UCSD-AML1 (cell line): ENCODE measurements around the gene FAM131C.
A peak's percentile ranks its signal among the peaks of the same experiment; 100 is the strongest.
"Not testable (repeated sequence)": the region's sequence is repeated elsewhere in the genome, so short reads cannot be mapped to it uniquely, and the experiment has no call there.

Experiments used
- DNase-seq: peaks from one replicate; lab custom pipeline; 2025; ENCODE audit not compliant: unreplicated experiment; lab: John Stamatoyannopoulos, UW

Gene FAM131C

GRCh38 chr1:16041200-16041599 is 32.3 kb downstream of the FAM131C start:
- no peak for DNase-seq

GRCh38 chr1:16039871-16040270 is 33.6 kb downstream of the FAM131C start:
- not testable (repeated sequence) for DNase-seq

- no peak for DNase-seq
Measured at GRCh38 chr1:16038620-16038912, 34.9 kb downstream of the FAM131C start.

- DNase-seq, result not testable (repeated sequence)
Measured at GRCh38 chr1:16036461-16036860, 37.0 kb downstream of the FAM131C start.

- not testable (repeated sequence) for DNase-seq
Measured at GRCh38 chr1:16033103-16033632, 40.3 kb downstream of the FAM131C start.

GRCh38 chr1:16032388-16033102 is 40.9 kb downstream of the FAM131C start:
- DNase-seq, result peak; percentile 83

- no peak for DNase-seq
Measured at GRCh38 chr1:16031551-16031950, 41.9 kb downstream of the FAM131C start.

- DNase-seq, result no peak
Measured at GRCh38 chr1:16029288-16029687, 44.2 kb downstream of the FAM131C start.

- DNase-seq, result not testable (repeated sequence)
Measured at GRCh38 chr1:16029003-16029268, 44.5 kb downstream of the FAM131C start.

GRCh38 chr1:16028237-16029002 is 45.0 kb downstream of the FAM131C start:
- DNase-seq, result no peak

GRCh38 chr1:16026723-16027484 is 46.5 kb downstream of the FAM131C start:
- no peak for DNase-seq

- not testable (repeated sequence) for DNase-seq
Measured at GRCh38 chr1:16026302-16026701, 47.1 kb downstream of the FAM131C start.

GRCh38 chr1:16023050-16023653 is 50.3 kb downstream of the FAM131C start:
- no peak for DNase-seq

GRCh38 chr1:16022393-16022792 is 51.1 kb downstream of the FAM131C start:
- DNase-seq, result no peak

- no peak for DNase-seq
Measured at GRCh38 chr1:16021681-16022080, 51.8 kb downstream of the FAM131C start, which contains the start of gene CLCNKA. Gene CLCNKA (plus strand): TSS chr1:16022036. CDS start chr1:16022620, 584 bp downstream.

GRCh38 chr1:16020878-16021277 is 52.6 kb downstream of the FAM131C start:
- DNase-seq, result not testable (repeated sequence)

GRCh38 chr1:16020325-16020724 is 53.1 kb downstream of the FAM131C start:
- no peak for DNase-seq

GRCh38 chr1:16019644-16020277 is 53.7 kb downstream of the FAM131C start:
- DNase-seq, result no peak

- DNase-seq, result no peak
Measured at GRCh38 chr1:16018749-16019643, 54.5 kb downstream of the FAM131C start.

- no peak for DNase-seq
Measured at GRCh38 chr1:16018308-16018707, 55.1 kb downstream of the FAM131C start.
